HepG2 (cell line): ENCODE data around the gene PDHX. TPM values are rescaled to one million over a fixed set of nuclear protein-coding genes. Genes with fewer than 3 reads are reported as not detected.

ENCODE experiments used
- E2F1 ChIP-seq: sonication (generic); formaldehyde crosslinking; IDR thresholded peaks from 2 replicates; pipeline ENCODE4 v1.5.0; 2020; ENCODE audit warnings: missing genetic modification reagents
- ELF1 ChIP-seq: sonication (generic); formaldehyde crosslinking; IDR thresholded peaks from 2 replicates; pipeline ENCODE4 v1.4.0; 2020; ENCODE audit warnings: missing genetic modification reagents
- FOXP4 ChIP-seq: sonication (generic); formaldehyde crosslinking; IDR thresholded peaks from 2 replicates; pipeline ENCODE4 v1.4.0; 2020; ENCODE audit warnings: missing genetic modification reagents
- GATAD2A ChIP-seq: IDR thresholded peaks from 2 replicates; pipeline ENCODE4 v1.6.1; 2016
- HDAC2 ChIP-seq: sonication (generic); formaldehyde crosslinking; IDR thresholded peaks from 2 replicates; pipeline ENCODE4 v1.4.0; 2020; ENCODE audit warnings: missing genetic modification reagents
- PRPF4 ChIP-seq: fragments of 200-400 bp; formaldehyde crosslinking; IDR thresholded peaks from 2 replicates; pipeline ENCODE4 v1.6.1; 2016; ENCODE audit warnings: low read length, low read depth; ENCODE audit not compliant: poor library complexity, severe bottlenecking
- SATB2 ChIP-seq: sonication (generic); formaldehyde crosslinking; IDR thresholded peaks from 2 replicates; pipeline ENCODE4 v1.5.0; 2020; ENCODE audit warnings: missing genetic modification reagents
- ZBTB20 ChIP-seq: sonication (generic); formaldehyde crosslinking; IDR thresholded peaks from 2 replicates; pipeline ENCODE4 v1.8.1; 2023; ENCODE audit warnings: missing genetic modification reagents, low read depth, mild to moderate bottlenecking, borderline replicate concordance
- ZNF609 ChIP-seq: sonication (generic); formaldehyde crosslinking; IDR thresholded peaks from 2 replicates; pipeline ENCODE4 v1.4.0; 2020; ENCODE audit warnings: mild to moderate bottlenecking, missing genetic modification reagents, borderline replicate concordance
- polyA plus RNA-seq, 8 experiments: library from polyadenylated mRNA; depleted of rRNA in 3 of 8; stranded (reverse) in 7 of 8; unstranded in 1 of 8; fragments of >200 nt; fragmentation: Illumina TruSeq in 4 of 8; extraction: Trizol in 4 of 8; gene quantifications; 2 replicates each; pipeline versions ENCODE4 v1.2.1 to v1.2.3, GENCODE V29; 2011 to 2016; ENCODE audit warnings: low read depth in 4 of 8, missing spikeins in 1 of 8, mixed read lengths in 1 of 8; ENCODE audit not compliant: insufficient read depth in 1 of 8
- total RNA-seq, 5 experiments: library from RNA; depleted of rRNA; stranded (reverse); fragments of >200 nt; fragmentation: Illumina TruSeq; extraction: Trizol; gene quantifications; 2 replicates each; pipeline ENCODE4 v1.2.3, GENCODE V29; 2016; ENCODE audit warnings: low read depth in 1 of 5

PDHX gene
- total and polyA plus RNA-seq, 2 of the 13 experiments (the other 11 are each of a cell fraction or from before 2014, with no cell fraction given), result 41.0 to 73.8 TPM

GRCh38 chr11:34975482-34975881 is 59.1 kb downstream of the PDHX start (continued):
- no peak for TF ChIP-seq PRPF4
- TF ChIP-seq ZBTB20 (CRISPR knock-in tag), result no peak
- no peak for TF ChIP-seq ZNF609 (CRISPR knock-in tag)
- no peak for TF ChIP-seq GATAD2A
- TF ChIP-seq HDAC2 (CRISPR knock-in tag), result no peak
- TF ChIP-seq FOXP4 (CRISPR knock-in tag), result 0 out of 2 replicates have a peak, but pooled peaks have one; percentile 24
- 0 out of 2 replicates have a peak, but pooled peaks have one; percentile 24 for TF ChIP-seq ELF1
- no peak for TF ChIP-seq SATB2 (CRISPR knock-in tag)
- no peak for TF ChIP-seq E2F1
